GM21786 (cell line): ENCODE data around the gene HSFX2.
"Not testable (repeated sequence)": the region's sequence is repeated elsewhere in the genome, so short reads cannot be mapped to it uniquely, and the experiment has no call there.

Experiments
- ATAC-seq: cut with Tn5 transposase; IDR thresholded peaks from one replicate; pipeline ENCODE4 v1.9.1; 2021; ENCODE audit not compliant: unreplicated experiment

HSFX2 gene

GRCh38 chrX:149595214-149595613 lies at the start of gene HSFX2:
HSFX2 (minus strand) TSS chrX:149595314; CDS start chrX:149594700, 614 bp downstream.
- ATAC-seq = not testable (repeated sequence)

- ATAC-seq = no peak
Observed at GRCh38 chrX:149643496-149643895, 48.4 kb upstream of the HSFX2 start.

- no peak for ATAC-seq
Observed at GRCh38 chrX:149641835-149642234, 46.7 kb upstream of the HSFX2 start.

- ATAC-seq = no peak
Observed at GRCh38 chrX:149641432-149641831, 46.3 kb upstream of the HSFX2 start.

GRCh38 chrX:149639568-149639967 lies 44.5 kb upstream of the HSFX2 start:
- no peak for ATAC-seq

GRCh38 chrX:149638860-149639259 lies 43.7 kb upstream of the HSFX2 start:
- no peak for ATAC-seq

GRCh38 chrX:149633511-149633910 lies 38.4 kb upstream of the HSFX2 start:
- ATAC-seq = no peak

GRCh38 chrX:149631234-149632165 lies 36.4 kb upstream of the HSFX2 start, which contains the start of gene TMEM185A:
TMEM185A (minus strand) TSS chrX:149631792; CDS start chrX:149631580, 212 bp downstream.
- peak; percentile 86 for ATAC-seq

- no peak for ATAC-seq
Observed at GRCh38 chrX:149630681-149631233, 35.6 kb upstream of the HSFX2 start.

- no peak for ATAC-seq
Observed at GRCh38 chrX:149629730-149630387, 34.7 kb upstream of the HSFX2 start.

- ATAC-seq = no peak
Observed at GRCh38 chrX:149628768-149629167, 33.7 kb upstream of the HSFX2 start.

- ATAC-seq = no peak
Observed at GRCh38 chrX:149628280-149628679, 33.2 kb upstream of the HSFX2 start.

- ATAC-seq = not testable (repeated sequence)
Observed at GRCh38 chrX:149626829-149627228, 31.7 kb upstream of the HSFX2 start.

- not testable (repeated sequence) for ATAC-seq
Observed at GRCh38 chrX:149619662-149620061, 24.5 kb upstream of the HSFX2 start.

GRCh38 chrX:149618871-149619270 lies 23.8 kb upstream of the HSFX2 start:
- ATAC-seq = no peak

- ATAC-seq = no peak
Observed at GRCh38 chrX:149611623-149612175, 16.6 kb upstream of the HSFX2 start.

- no peak for ATAC-seq
Observed at GRCh38 chrX:149610511-149610910, 15.4 kb upstream of the HSFX2 start.

GRCh38 chrX:149607699-149608098 lies 12.6 kb upstream of the HSFX2 start:
- no peak for ATAC-seq

GRCh38 chrX:149605248-149605885 lies 10.3 kb upstream of the HSFX2 start:
- not testable (repeated sequence) for ATAC-seq

GRCh38 chrX:149598603-149599002 lies 3.5 kb upstream of the HSFX2 start:
- not testable (repeated sequence) for ATAC-seq

GRCh38 chrX:149595943-149596342 lies 829 bp upstream of the HSFX2 start:
- not testable (repeated sequence) for ATAC-seq
